Activated CD8-positive, alpha-beta memory T cell treated with anti-CD3 and anti-CD28 coated beads, Interleukin-2, amount 50 U/mL, for 24 hours (primary cell): ENCODE data around the gene C1orf56.
"Not testable (repeated sequence)": the region's sequence is repeated elsewhere in the genome, so short reads cannot be mapped to it uniquely, and the experiment has no call there.

Experiments used
- DNase-seq: peaks from one replicate; pipeline ENCODE4 v3.0.0-alpha.2; 2020; ENCODE audit errors: extremely low read depth

C1orf56 gene

GRCh38 chr1:151061704-151062103, 14.2 kb downstream of the C1orf56 start:
- DNase-seq: no peak

- DNase-seq: no peak
Observed at GRCh38 chr1:151062741-151063371, 15.3 kb downstream of the C1orf56 start.

GRCh38 chr1:151065089-151065645, 17.6 kb downstream of the C1orf56 start:
- DNase-seq: no peak

GRCh38 chr1:151067185-151067584, 19.6 kb downstream of the C1orf56 start:
- no peak for DNase-seq

GRCh38 chr1:151069103-151069486, 21.5 kb downstream of the C1orf56 start:
- DNase-seq: no peak

GRCh38 chr1:151070474-151071276, 23.1 kb downstream of the C1orf56 start, which contains the start of gene GABPB2:
GABPB2 (plus strand) TSS chr1:151070761; CDS start chr1:151088190, 17,429 bp downstream.
- DNase-seq: peak; percentile 68

- no peak for DNase-seq
Observed at GRCh38 chr1:151072224-151072623, 24.7 kb downstream of the C1orf56 start.

GRCh38 chr1:151085953-151086559, 38.5 kb downstream of the C1orf56 start:
- no peak for DNase-seq

- not testable (repeated sequence) for DNase-seq
Observed at GRCh38 chr1:151097426-151097825, 49.9 kb downstream of the C1orf56 start.

GRCh38 chr1:151098126-151098525, 50.6 kb downstream of the C1orf56 start:
- DNase-seq: no peak
